Heart left ventricle (tissue), 13 donors: ENCODE results near the gene IRF2.

Source experiments
- CTCF ChIP-seq, 12 donors: fragments of 200-600 bp; sonication (generic) in 4 of 12; IDR thresholded peaks; one replicate each; pipeline versions ENCODE4 v1.5.0 to v1.8.0; 2018 to 2022; ENCODE audit warnings: antibody characterized with exemption in 12 of 12, mild to moderate bottlenecking in 5 of 12
- POLR2A ChIP-seq, 2 donors: fragments of 450-650 bp; IDR thresholded peaks; one replicate each; pipeline ENCODE4 v1.6.1; 2017; ENCODE audit warnings: antibody characterized with exemption in 2 of 2, mild to moderate bottlenecking in 2 of 2, moderate library complexity in 2 of 2
- donor health status: ischemic (EF 13 %, LVEDD 7.1; RV severe dilation, severe dysfunction).
- donor health status: DM: no; HTN: yes; CAD: no.
- donor health status: DM: no; HTN: no; CAD: no.
- donor health status: ischemic (EF 25% LVEDD 6.9; RV normal size, moderate dysfunction).
- donor health status: ischemic (EF 25% LVEDD 5.7; RV mildly dilated, moderate dysfunction).
- donor health status: ischemic (EF 35%, LVEDD 5.7; RV mildly dilated, moderate dysfunction).
- donor health status: nonischemic (EF 11% LVEDD 7.7; RV severe dilation, severe dysfunction).
- donor health status: DM: yes; HTN: yes; CAD: no.
- donor health status: PGD.
- donor health status: ischemic (EF 29% LVEDD 5.4; RV normal size, mild dysfunction).
- donor health status: nonischemic (EF 23%, LVEDD 6.1; RV moderate dilation, normal function).

GRCh38 chr4:184380707-184381106 is 93.6 kb downstream of the IRF2 start:
- TF ChIP-seq CTCF (IDR thresholded peaks at IDR 0.05) (no peak), POLR2A (IDR thresholded peaks at IDR 0.05) (no peak)
